ENCODE results near the gene ASTN2.

The ASTN2 gene

GRCh38 chr9:117000834-117001233, 414.0 kb downstream of the ASTN2 start:
- no peak for DNase-seq

- DNase-seq = no peak
These were observed 414.6 kb downstream of the ASTN2 start for GRCh38 chr9:117000196-117000723.

DNA sequence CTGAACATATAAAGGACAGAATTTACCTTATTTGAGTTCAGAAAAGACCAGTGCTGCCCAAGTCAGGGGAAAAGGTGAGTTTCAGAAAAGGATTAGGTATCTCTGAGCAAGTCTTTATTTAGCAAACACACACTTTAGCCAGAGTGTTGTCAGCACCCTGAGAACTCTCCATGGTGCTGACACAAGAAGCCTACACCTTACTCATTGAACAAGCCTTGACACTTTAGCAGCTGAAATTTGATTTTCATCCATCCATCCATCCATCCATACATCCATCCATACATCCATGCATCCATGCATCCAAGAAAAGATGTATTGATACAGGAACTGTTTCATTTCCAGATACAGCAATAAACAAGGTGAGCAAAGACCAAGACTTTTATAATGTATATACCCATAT, 416.6 kb downstream of the ASTN2 start:
- DNase-seq = peak in 3 of 4 experiments; percentile 14 to 48 (median 22)

GRCh38 chr9:116992865-116993264, 422.0 kb downstream of the ASTN2 start:
- DNase-seq = peak; percentile 11 to 71 (median 45)

- DNase-seq = no peak
These were observed 423.8 kb downstream of the ASTN2 start for GRCh38 chr9:116991051-116991450.

- peak in 2 of 4 experiments; percentile 5 to 19 for DNase-seq
These were observed 424.3 kb downstream of the ASTN2 start for GRCh38 chr9:116990592-116990991.

GRCh38 chr9:116987721-116988485, 427.0 kb downstream of the ASTN2 start:
- DNase-seq = peak; percentile 3 to 55 (median 31)

DNA sequence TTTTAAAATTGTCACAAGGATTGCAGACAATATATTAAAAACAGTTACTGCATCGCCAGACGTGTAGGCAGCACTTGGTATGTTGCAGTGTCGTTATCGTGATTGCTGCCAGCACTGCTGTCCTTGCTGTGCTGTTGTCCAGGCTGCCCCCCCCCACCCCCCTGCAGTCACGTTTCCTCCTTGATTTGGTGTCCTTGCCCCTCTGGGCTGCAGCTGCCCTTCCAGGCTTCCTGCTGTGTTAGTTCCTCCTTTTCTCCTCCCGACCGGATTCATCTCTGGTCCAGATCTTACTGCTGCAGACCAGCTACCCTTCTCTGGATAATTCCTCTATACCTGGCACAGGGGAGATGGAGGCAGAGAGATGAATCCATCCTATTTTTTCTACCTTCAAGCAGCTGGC, 428.8 kb downstream of the ASTN2 start:
- DNase-seq = peak; percentile 13 to 49 (median 31)

DNA sequence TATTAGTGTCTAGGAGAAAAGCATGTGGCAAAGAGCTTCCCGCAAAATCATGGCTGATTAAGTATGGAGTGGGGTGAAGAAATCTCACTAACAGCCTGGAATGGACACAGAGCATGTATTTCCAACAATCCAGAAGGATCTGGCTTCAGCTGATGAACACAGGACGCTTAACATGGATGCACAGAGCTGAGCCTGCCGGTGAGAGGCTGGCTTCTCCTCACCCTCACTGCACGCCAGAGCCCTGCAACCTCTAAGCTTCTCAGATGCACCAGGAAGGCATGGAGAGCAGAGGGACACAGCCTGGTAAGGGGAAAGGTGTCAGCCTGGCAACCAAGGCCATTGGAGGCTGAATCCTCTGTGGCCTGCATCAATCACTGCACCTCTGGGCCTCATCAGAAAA, 429.3 kb downstream of the ASTN2 start:
- no peak for DNase-seq

GRCh38 chr9:116984111-116984510, 430.7 kb downstream of the ASTN2 start:
- no peak for DNase-seq

DNA sequence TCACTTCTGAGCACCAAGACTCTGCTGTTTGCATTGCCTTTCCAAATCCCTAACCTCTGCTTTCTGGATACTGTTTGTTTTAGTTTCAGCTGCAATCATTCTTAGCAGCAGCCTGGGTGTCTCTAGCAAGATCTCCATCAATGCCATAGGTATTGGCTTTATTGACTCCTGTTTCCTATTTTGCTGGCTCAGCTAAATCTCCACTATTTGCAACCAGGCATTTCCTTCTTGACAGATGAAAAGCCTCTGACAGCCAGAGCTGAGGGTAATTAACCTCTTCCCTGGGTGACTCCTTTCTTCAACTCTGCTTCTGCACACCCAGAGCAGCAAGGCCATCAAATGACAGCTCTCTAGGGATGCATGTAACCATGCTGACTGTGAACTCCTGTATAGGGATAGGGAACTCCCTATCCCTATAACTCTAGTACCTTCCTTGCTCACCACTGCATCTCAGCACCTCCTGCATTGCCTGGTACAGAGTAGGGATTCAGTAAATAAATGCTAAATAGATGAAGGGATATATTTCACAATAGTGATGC, 434.2 kb downstream of the ASTN2 start:
- DNase-seq = no peak

- DNase-seq = no peak
These were observed 435.4 kb downstream of the ASTN2 start for GRCh38 chr9:116979456-116979855.

DNA sequence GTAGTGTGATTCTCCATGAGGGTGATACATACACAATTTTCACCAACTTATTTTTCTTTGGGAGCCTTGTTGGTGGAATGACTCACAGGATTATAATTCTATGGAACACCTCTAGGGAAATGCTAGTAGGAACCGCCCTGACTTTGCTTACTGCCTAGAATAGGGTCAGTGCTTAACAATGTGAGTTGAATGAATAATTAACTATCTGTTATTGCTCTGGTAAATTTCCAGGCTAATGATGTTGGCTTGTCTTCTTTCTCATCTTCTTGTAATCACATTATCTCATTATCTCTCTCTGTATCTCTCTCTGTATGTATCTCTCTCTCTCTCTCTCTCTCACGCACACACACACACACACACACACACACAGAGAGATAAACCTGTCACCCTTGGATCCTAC, 436.7 kb downstream of the ASTN2 start:
- no peak for DNase-seq

GRCh38 chr9:116975126-116975525, 439.7 kb downstream of the ASTN2 start:
- no peak for DNase-seq

- DNase-seq = no peak
These were observed 448.7 kb downstream of the ASTN2 start for GRCh38 chr9:116966199-116966598.

DNA sequence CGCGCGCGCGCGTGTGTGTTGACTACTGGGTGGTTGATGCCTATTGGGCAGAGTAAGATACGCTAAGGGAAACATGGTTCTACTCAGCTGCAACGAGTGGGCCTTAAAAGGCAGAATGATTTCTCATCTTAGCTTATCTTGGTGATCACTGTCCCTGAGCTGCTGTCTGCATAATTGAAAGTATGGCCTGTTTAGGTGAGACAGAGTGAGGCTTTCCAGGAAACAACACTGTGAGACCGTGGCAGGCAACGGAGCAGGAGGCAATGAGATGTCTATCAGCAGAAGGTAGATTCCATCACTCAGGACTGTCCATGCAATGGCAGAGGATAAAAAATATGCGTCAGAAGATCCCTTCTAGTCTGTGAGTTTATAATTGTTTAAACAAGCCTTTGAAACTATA, 450.6 kb downstream of the ASTN2 start:
- DNase-seq = no peak

DNA sequence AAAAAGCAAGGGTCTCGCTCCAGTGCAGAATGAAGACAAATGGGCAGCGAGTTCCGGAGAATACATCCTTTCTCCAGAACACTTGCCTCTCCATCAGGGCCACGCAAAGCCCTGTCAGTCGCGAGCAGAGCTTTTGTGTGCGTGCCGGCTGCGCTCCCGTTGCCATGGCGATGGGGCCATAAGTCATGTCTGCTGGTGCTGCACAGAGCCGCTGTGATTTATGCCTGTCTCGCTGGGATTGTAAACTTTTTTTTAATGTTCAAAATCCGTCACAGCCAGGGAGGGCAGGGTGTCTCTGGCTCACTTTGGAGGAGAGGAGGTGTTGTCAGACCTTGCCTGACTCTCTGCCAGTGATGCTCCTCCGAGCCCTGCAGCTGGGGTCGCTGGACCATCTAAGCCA, 455.0 kb downstream of the ASTN2 start:
- peak in 1 of 4 experiments; percentile 10 for DNase-seq

- DNase-seq = no peak
These were observed 456.0 kb downstream of the ASTN2 start for GRCh38 chr9:116958881-116959280.

- DNase-seq = no peak
These were observed 460.1 kb downstream of the ASTN2 start for GRCh38 chr9:116954731-116955130.

- DNase-seq = no peak
These were observed 461.6 kb downstream of the ASTN2 start for GRCh38 chr9:116953271-116953670.

DNA sequence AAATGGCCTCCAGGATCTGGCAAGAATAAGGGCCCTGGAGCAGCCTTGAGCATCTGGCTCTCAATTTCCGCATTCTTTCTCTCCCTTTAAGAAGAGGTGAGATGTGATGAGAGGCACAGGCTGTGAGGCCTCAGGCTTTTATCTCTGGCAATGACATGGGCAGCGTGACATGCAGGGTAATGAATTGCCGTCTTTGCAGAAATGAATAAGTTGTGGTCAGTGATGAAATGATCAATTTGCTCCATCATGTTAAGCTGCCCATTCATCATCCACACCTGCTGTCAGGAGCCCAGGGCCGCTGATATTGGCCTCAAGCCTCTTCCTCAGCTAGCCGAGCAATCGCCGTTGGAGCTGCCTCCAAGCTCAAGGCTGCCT, 462.4 kb downstream of the ASTN2 start:
- no peak for DNase-seq

DNA sequence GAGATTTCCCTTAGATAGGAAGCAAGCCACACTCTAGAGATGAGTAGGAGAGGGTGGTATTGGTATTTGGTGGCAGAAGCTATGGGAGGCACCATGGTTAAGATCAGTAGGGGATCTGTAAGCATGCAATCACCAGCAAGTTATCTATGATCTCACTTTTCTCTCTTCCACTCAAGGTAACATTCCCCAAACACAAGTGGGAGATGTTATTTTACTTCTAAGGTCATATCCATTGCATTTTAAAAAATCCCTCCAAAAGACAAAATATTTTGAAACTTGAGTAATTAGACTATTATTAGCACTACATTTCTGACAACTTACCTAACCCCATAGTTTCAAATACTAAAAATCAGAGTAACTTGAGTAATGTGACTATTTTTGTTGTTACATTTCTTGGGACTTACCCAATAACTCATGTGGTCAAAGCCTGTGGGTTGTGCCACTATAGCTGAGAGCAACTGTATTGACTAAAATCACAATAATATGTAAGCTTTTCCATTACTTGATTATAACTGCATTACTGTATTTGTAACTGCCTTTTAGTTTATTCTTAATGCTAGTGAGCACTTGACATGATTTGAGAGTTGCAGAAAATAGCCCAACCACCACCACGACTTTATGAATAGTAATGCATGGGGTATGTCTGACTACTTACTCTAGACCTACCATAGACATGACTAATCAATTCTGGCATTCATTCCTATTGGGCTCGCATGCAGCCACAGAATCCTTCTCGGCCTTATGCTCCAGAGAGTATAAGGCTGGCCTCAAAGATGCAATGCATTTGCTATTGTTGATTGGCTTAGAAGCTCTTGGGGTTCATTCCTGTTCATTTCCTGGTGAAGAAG, 463.0 kb downstream of the ASTN2 start:
- peak in 3 of 4 experiments; percentile 21 to 52 (median 36) for DNase-seq

DNA sequence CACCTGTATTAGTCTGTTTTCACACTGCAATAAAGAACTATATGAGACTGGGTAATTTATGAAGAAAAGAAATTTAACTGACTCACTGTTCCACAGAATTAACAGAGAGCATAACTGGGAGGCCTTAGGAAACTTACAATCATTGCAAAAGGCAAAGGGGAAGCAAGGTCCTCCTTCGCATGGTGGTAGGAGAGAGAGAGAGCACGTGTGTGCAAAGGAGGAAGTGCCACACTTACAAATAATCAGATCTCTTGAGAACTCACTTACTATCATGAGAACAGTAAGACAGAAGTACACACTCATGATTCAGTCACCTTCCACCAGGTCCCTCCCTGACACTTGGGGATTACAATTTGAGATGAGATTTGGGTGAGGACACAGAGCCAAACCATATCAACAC, 469.0 kb downstream of the ASTN2 start:
- peak; percentile 71 to 93 (median 82) for DNase-seq

All from suppressor macrophage (primary cell).